GM18909 (cell line): ENCODE data around the gene TMCO5A.
A peak's percentile ranks its signal among the peaks of the same experiment; 100 is the strongest.

Source experiments
- ATAC-seq: cut with Tn5 transposase; IDR thresholded peaks from one replicate; pipeline ENCODE4 v1.9.1; 2021; ENCODE audit warnings: mild to moderate bottlenecking; ENCODE audit not compliant: unreplicated experiment, poor library complexity

The TMCO5A gene

GRCh38 chr15:37934340-37934739 is at the start of gene TMCO5A:
Gene TMCO5A, plus strand, starts transcription at chr15:37934640. Its CDS starts 1,684 bp downstream, at chr15:37936324.
- no peak for ATAC-seq

- no peak for ATAC-seq
These were observed 48.8 kb upstream of the TMCO5A start for GRCh38 chr15:37885651-37886050.

- ATAC-seq: no peak
These were observed 46.1 kb upstream of the TMCO5A start for GRCh38 chr15:37888356-37888755.

- peak; percentile 56 for ATAC-seq
These were observed 42.6 kb upstream of the TMCO5A start for GRCh38 chr15:37891766-37892368.

- ATAC-seq: no peak
These were observed 41.1 kb upstream of the TMCO5A start for GRCh38 chr15:37893309-37893708.

- no peak for ATAC-seq
These were observed 36.1 kb upstream of the TMCO5A start for GRCh38 chr15:37898362-37898761.

GRCh38 chr15:37900326-37901221 is 33.9 kb upstream of the TMCO5A start:
- no peak for ATAC-seq

GRCh38 chr15:37902126-37902525 is 32.3 kb upstream of the TMCO5A start:
- ATAC-seq: no peak

- ATAC-seq: no peak
These were observed 30.4 kb upstream of the TMCO5A start for GRCh38 chr15:37903919-37904625.

- ATAC-seq: no peak
These were observed 27.3 kb upstream of the TMCO5A start for GRCh38 chr15:37907136-37907535.

- ATAC-seq: no peak
These were observed 12.7 kb upstream of the TMCO5A start for GRCh38 chr15:37921527-37922385.

- ATAC-seq: no peak
These were observed 8.3 kb upstream of the TMCO5A start for GRCh38 chr15:37926136-37926535.

- no peak for ATAC-seq
These were observed 5.2 kb upstream of the TMCO5A start for GRCh38 chr15:37929238-37929637.

- no peak for ATAC-seq
These were observed 3.1 kb upstream of the TMCO5A start for GRCh38 chr15:37931321-37931720.

- no peak for ATAC-seq
These were observed 2.6 kb upstream of the TMCO5A start for GRCh38 chr15:37931868-37932267.

GRCh38 chr15:37932549-37932948 is 1.9 kb upstream of the TMCO5A start:
- no peak for ATAC-seq

GRCh38 chr15:37933666-37934065 is 774 bp upstream of the TMCO5A start:
- ATAC-seq: no peak

GRCh38 chr15:37940876-37941275 is 6.4 kb downstream of the TMCO5A start:
- ATAC-seq: no peak

- ATAC-seq: no peak
These were observed 7.3 kb downstream of the TMCO5A start for GRCh38 chr15:37941779-37942178.

- ATAC-seq: no peak
These were observed 17.6 kb downstream of the TMCO5A start for GRCh38 chr15:37951999-37952398.
